ENCODE results near the gene ITPR2. TPM values are rescaled to one million over a fixed set of nuclear protein-coding genes. Genes with fewer than 3 reads are reported as not detected.
A peak's percentile ranks its signal among the peaks of the same experiment; 100 is the strongest.

ITPR2 gene
- total RNA-seq, 1 donor from 2014 or later = 16.7 TPM

DNA sequence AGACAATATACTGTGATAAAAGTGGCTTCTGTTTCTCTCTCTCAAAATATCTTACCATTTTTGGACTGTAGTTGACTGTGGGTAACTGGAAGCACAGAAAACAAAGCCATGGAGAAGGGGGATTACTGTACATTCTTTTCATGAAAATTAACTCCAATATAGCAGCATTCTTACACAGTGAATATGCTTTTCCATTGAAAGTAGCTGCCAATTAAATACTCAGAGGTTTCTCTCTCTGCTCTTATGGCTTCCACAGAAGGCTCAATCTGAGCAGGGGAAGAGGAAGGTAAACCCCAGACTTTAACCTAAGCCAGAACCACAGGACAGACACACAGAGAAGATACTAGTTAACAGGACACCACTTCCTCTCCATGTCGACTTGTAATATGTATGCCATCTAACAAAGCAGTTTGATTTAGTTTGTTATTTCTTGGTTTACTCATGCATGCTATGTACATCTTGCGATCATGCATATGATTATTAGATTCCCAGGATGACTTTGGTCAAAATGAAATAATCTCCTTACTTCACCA is 487.5 kb downstream of the ITPR2 start:
- Mint-ChIP-seq H3K36me3 (ENCODE audit: low read depth) (no peaks in the 10 kb centered on the region), H3K27me3 (ENCODE audit: low read depth) (no peaks in the 10 kb centered on the region), H3K27ac (ENCODE audit: unreplicated experiment) (no peak overlapping the region), H3K4me3 (no peak overlapping the region), H3K4me1 (peaks cover 28% of the 10 kb centered on the region), H3K9me3 (peaks cover 2% of the 10 kb centered on the region)
- TF ChIP-seq, protein P1, sequence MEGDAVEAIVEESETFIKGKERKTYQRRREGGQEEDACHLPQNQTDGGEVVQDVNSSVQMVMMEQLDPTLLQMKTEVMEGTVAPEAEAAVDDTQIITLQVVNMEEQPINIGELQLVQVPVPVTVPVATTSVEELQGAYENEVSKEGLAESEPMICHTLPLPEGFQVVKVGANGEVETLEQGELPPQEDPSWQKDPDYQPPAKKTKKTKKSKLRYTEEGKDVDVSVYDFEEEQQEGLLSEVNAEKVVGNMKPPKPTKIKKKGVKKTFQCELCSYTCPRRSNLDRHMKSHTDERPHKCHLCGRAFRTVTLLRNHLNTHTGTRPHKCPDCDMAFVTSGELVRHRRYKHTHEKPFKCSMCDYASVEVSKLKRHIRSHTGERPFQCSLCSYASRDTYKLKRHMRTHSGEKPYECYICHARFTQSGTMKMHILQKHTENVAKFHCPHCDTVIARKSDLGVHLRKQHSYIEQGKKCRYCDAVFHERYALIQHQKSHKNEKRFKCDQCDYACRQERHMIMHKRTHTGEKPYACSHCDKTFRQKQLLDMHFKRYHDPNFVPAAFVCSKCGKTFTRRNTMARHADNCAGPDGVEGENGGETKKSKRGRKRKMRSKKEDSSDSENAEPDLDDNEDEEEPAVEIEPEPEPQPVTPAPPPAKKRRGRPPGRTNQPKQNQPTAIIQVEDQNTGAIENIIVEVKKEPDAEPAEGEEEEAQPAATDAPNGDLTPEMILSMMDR (conservative IDR thresholded peaks at IDR 0.05) = no peak
- DNase-seq (ENCODE audit: low read depth, low spot score) = no peak

DNA sequence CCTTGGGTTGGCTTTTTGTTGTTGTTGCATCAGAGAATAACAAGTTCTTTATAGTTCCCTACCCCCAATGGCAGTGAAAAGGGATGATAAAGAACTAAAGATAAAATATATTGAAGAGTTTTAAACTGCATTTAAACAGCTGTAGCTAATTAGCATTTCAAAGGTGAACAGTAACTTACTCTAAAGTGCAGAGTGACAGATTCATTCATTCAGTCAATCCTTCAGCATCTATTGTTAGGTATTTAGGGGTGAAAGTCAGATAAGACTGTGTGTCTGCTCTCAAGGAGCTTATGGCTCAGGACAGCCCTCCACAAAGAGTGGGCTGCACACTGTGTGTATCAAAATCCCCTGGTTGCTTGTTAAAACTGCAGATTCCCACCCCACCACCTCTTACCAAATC is 491.5 kb downstream of the ITPR2 start:
- TF ChIP-seq, protein P1 (conservative IDR thresholded peaks at IDR 0.05) = no peak
- no peak overlapping the region for H3K4me3 Mint-ChIP-seq

DNA sequence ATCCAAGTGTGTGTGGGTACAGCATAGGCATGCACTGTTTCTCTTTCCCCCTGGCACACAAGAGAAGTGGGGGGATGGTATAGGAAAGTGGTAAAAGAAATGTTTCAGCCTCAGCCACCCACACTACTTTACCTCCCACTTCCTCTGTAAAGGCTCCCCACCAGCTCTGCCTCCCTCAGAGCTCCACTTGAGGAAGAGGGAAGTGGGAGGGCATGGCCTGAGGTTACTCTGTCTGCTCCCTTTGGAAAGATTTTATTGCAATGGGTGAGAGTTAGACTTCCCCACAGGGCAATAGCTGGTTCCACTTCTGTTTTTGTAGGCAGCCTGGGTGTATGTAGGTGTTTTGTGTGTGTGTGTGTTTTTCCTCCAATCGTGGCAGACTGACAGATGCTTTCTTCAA is 492.3 kb downstream of the ITPR2 start:
- TF ChIP-seq, protein P1 (conservative IDR thresholded peaks at IDR 0.05) = no peak
- Mint-ChIP-seq H3K4me3 (no peak overlapping the region), H3K36me3 (ENCODE audit: low read depth) (no peaks in the 10 kb centered on the region), H3K27me3 (ENCODE audit: low read depth) (no peaks in the 10 kb centered on the region), H3K9me3 (no peaks in the 10 kb centered on the region), H3K4me1 (peaks cover 53% of the 10 kb centered on the region), H3K27ac (ENCODE audit: unreplicated experiment) (no peak overlapping the region)
- DNase-seq (ENCODE audit: low read depth, low spot score) = no peak

More for the DNA sequence above, 491.5 kb downstream of the ITPR2 start:
- H3K27me3 Mint-ChIP-seq (ENCODE audit: low read depth) = no peaks in the 10 kb centered on the region
- no peaks in the 10 kb centered on the region for H3K9me3 Mint-ChIP-seq
- DNase-seq (ENCODE audit: low read depth, low spot score) = no peak
- H3K36me3 Mint-ChIP-seq (ENCODE audit: low read depth) = no peaks in the 10 kb centered on the region
- no peak overlapping the region for H3K27ac Mint-ChIP-seq (ENCODE audit: unreplicated experiment)
- peaks cover 53% of the 10 kb centered on the region for H3K4me1 Mint-ChIP-seq

DNA sequence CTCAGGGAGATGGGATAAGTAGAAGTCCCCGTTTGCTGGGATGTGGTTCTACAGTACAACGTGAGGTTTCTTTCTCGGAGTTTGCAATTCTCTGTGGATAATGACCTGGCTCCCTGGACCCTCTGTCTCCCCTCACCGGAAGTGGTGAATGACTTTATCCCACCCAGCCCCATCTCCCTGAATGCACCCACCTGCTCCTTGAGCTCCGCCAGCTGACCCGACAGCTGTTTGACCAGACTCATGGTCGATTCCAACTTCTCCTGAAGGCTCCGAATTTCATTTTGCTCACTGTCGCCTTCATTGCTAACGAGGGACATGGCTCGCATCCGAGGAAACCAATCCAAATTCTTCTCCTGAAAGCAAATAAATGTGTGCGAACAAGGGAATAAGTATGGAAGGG is 493.0 kb downstream of the ITPR2 start:
- TF ChIP-seq, protein P1 (conservative IDR thresholded peaks at IDR 0.05) = no peak
- peaks cover 53% of the 10 kb centered on the region for H3K4me1 Mint-ChIP-seq
- peak overlapping the region; percentile 85 for H3K27ac Mint-ChIP-seq (ENCODE audit: unreplicated experiment)
- H3K36me3 Mint-ChIP-seq (ENCODE audit: low read depth) = no peaks in the 10 kb centered on the region
- no peaks in the 10 kb centered on the region for H3K27me3 Mint-ChIP-seq (ENCODE audit: low read depth)
- peak overlapping the region; percentile 3 for H3K4me3 Mint-ChIP-seq
- no peaks in the 10 kb centered on the region for H3K9me3 Mint-ChIP-seq
- no peak for DNase-seq (ENCODE audit: low read depth, low spot score)

DNA sequence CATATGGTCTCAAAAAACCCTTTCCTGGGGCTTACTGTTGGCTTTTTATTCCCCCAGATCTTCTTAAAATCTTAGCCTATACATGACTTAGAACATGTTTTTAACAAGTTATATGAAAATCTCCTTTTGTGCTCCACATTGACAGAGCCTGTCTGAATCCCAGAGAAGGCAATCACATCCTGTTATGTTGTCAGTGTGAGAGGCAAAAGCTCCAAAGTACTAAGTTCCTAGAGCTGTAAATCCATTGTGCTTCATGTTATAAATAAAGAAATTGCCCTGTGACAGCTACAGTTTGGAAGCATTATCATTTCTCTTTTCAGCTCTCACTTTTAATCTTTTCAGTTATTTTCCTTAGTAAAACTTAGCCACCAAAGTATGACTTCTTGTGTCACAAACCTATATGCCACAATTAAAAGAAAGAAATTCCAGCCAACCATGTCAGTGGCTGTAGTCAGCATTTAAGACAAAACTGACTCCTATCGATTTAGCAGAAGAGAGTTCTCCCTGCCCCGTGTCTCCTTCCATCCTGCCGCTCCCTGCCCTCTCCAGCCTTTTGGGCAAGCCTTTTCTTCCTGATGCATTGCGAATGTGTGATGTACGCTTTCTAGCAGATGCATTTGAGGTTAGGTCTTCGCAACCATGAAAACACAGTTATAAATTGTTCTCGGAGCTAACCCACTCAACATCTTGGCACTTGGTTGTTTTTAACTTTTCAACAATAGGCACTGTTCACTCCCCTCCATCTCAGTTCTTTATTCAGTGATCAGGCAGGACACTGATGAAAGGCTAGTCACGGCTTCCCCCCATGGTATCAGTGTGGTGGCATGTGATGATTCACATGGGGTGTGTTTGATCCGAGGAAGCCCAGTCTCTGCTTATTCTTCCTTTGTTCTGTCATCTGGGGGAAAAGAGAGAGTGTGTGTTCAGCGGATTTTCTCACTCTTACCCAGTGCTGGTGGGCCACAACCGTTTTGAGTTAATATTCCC is 494.1 kb downstream of the ITPR2 start:
- Mint-ChIP-seq H3K27me3 (ENCODE audit: low read depth) (no peaks in the 10 kb centered on the region), H3K9me3 (no peaks in the 10 kb centered on the region)

More for the DNA sequence above, 494.1 kb downstream of the ITPR2 start:
- H3K4me3 Mint-ChIP-seq = no peak overlapping the region
- peak; percentile 8 for DNase-seq (ENCODE audit: low read depth, low spot score)
- no peaks in the 10 kb centered on the region for H3K36me3 Mint-ChIP-seq (ENCODE audit: low read depth)
- peaks cover 42% of the 10 kb centered on the region for H3K4me1 Mint-ChIP-seq
- TF ChIP-seq, protein P1 (conservative IDR thresholded peaks at IDR 0.05) = no peak
- peak overlapping the region; percentile 72 for H3K27ac Mint-ChIP-seq (ENCODE audit: unreplicated experiment)
